Fibroblast of lung (primary cell): ENCODE data around the gene PMEPA1.

Source experiments
- CTCF ChIP-seq, 2 donors: IDR thresholded peaks in 1 of 2; conservative IDR thresholded peaks in 1 of 2; 1 replicate in 1 of 2; 2 replicates in 1 of 2; pipeline ENCODE4 v1.5.1; 2011 to 2012; ENCODE audit warnings: low read length in 2 of 2, control low read depth in 1 of 2, inconsistent platforms in 1 of 2, low read depth in 1 of 2, mild to moderate bottlenecking in 1 of 2
- EZH2 ChIP-seq: IDR thresholded peaks from 2 replicates; pipeline ENCODE4 v1.5.1; 2012; ENCODE audit warnings: low read length, control low read depth, mild to moderate bottlenecking; ENCODE audit errors: missing control alignments

- no peak for TF ChIP-seq CTCF (conservative IDR thresholded peaks at IDR 0.05 in 1 of 2, IDR thresholded peaks at IDR 0.05 in 1 of 2; ENCODE audit: low read depth in 1 of 2, low read length in 2 of 2)
- TF ChIP-seq EZH2: no peak
These were observed 88.2 kb downstream of the PMEPA1 start for GRCh38 chr20:57621421-57622200.
